Skeletal muscle tissue (tissue), 4 donors: Measurements from ENCODE around the gene CDX1. TPM values are rescaled to one million over a fixed set of nuclear protein-coding genes. Genes with fewer than 3 reads are reported as not detected.

ENCODE experiments used
- H3K27ac ChIP-seq: one replicate; pipeline ENCODE4 v1.7.0; 2013; ENCODE audit warnings: mild to moderate bottlenecking, low read depth, low read length, inconsistent platforms
- H3K27me3 ChIP-seq, 3 donors: one replicate each; pipeline ENCODE4 v1.7.0; 2013; ENCODE audit warnings: low read length in 3 of 3; ENCODE audit not compliant: control insufficient read depth in 3 of 3, insufficient read depth in 3 of 3
- H3K36me3 ChIP-seq, 3 donors: one replicate each; pipeline ENCODE4 v1.7.0; 2013; ENCODE audit warnings: low read length in 3 of 3; ENCODE audit not compliant: control insufficient read depth in 3 of 3, insufficient read depth in 3 of 3
- H3K4me1 ChIP-seq, 3 donors: one replicate each; pipeline ENCODE4 v1.7.0; 2013; ENCODE audit warnings: low read length in 3 of 3, mild to moderate bottlenecking in 3 of 3; ENCODE audit not compliant: control insufficient read depth in 3 of 3, insufficient read depth in 3 of 3
- H3K4me3 ChIP-seq, 3 donors: one replicate each; pipeline ENCODE4 v1.7.0; 2013; ENCODE audit warnings: low read length in 3 of 3
- H3K9ac ChIP-seq, 3 donors: one replicate each; pipeline ENCODE4 v1.7.0; 2013; ENCODE audit warnings: low read length in 3 of 3, mild to moderate bottlenecking in 3 of 3, moderate library complexity in 2 of 3, low read depth in 1 of 3
- H3K9me3 ChIP-seq, 3 donors: one replicate each; pipeline ENCODE4 v1.7.0; 2013; ENCODE audit warnings: low read length in 3 of 3; ENCODE audit not compliant: control insufficient read depth in 3 of 3
- total RNA-seq: library from RNA; depleted of rRNA; stranded (reverse); fragments of >200 nt; gene quantifications from one replicate; pipeline ENCODE4 v1.2.3, GENCODE V29; 2014
- donor health status: Osteomylitis.

The CDX1 gene
- total RNA-seq: not detected

DNA sequence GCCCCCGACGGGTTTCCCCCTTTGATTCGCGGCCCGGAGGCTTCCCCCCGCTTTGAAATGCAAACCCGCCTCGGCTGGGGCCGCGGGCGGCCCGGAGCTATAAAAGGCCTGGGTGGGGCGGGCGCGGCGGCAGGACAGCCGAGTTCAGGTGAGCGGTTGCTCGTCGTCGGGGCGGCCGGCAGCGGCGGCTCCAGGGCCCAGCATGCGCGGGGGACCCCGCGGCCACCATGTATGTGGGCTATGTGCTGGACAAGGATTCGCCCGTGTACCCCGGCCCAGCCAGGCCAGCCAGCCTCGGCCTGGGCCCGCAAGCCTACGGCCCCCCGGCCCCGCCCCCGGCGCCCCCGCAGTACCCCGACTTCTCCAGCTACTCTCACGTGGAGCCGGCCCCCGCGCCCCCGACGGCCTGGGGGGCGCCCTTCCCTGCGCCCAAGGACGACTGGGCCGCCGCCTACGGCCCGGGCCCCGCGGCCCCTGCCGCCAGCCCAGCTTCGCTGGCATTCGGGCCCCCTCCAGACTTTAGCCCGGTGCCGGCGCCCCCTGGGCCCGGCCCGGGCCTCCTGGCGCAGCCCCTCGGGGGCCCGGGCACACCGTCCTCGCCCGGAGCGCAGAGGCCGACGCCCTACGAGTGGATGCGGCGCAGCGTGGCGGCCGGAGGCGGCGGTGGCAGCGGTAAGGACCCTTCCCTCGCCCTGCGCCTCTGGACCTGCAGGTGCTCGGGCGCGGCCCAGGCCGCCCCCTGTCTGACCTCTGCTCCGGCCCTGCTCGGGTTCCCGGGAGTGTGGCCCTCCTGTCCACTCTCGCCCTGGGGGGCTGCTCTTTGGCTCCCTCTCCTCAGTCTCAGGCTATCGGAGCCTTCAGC, at the start of gene CDX1:
Gene CDX1, plus strand, starts transcription at position 129 of the 862 bp plus-strand sequence. Its CDS starts 99 bp downstream, at position 228.
- H3K4me1 ChIP-seq: peaks cover 24 to 30% (median 29%) of the 10 kb centered on the region in 3 donors
- no peaks in the 10 kb centered on the region for H3K36me3 ChIP-seq
- no peaks in the 10 kb centered on the region for H3K9me3 ChIP-seq
- no peak within 1 kb of the TSS for H3K4me3 ChIP-seq
- no peak within 1 kb of the TSS for H3K9ac ChIP-seq
- H3K27ac ChIP-seq: no peak within 1 kb of the TSS
- peaks cover 3 to 10% (median 4%) of the 10 kb centered on the region in 3 donors for H3K27me3 ChIP-seq

DNA sequence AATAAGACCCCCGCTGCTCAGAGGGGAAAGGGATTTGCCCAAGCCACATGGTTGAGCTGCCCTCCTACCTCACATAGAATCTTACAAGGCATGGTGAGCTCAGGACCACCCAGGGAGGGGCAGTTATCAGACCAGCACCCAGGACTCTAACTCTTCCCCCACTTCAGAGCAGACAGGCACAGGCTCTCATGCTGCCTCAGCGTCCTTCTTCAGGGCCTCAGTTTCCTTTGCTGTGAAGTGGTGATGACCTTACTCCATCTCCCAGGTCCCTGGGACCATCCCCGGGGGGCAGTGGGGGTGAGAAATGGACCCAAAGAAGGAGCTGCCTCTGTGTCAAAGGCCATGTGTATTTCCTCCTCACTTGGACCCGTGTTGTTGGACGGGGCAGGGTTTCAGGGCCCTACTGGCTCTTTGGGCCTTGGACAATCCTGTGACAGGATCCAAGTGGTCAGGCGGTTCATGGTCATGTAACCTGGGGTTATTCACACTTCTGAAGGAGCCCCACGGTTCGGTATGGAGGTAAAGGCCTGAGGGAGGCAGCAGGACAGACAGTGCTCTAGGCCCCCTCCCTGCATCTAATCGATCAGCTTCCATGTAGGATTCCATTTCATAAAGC, 48.5 kb upstream of the CDX1 start:
- H3K9ac ChIP-seq: no peak overlapping the region
- H3K36me3 ChIP-seq: peaks cover 14 to 26% (median 20%) of the 10 kb centered on the region in 3 donors
- H3K27ac ChIP-seq: no peak overlapping the region
- H3K4me3 ChIP-seq: no peak overlapping the region
- H3K9me3 ChIP-seq: no peaks in the 10 kb centered on the region
- H3K4me1 ChIP-seq: peaks cover 0 to 18% (median 16%) of the 10 kb centered on the region in 3 donors
- no peaks in the 10 kb centered on the region for H3K27me3 ChIP-seq

DNA sequence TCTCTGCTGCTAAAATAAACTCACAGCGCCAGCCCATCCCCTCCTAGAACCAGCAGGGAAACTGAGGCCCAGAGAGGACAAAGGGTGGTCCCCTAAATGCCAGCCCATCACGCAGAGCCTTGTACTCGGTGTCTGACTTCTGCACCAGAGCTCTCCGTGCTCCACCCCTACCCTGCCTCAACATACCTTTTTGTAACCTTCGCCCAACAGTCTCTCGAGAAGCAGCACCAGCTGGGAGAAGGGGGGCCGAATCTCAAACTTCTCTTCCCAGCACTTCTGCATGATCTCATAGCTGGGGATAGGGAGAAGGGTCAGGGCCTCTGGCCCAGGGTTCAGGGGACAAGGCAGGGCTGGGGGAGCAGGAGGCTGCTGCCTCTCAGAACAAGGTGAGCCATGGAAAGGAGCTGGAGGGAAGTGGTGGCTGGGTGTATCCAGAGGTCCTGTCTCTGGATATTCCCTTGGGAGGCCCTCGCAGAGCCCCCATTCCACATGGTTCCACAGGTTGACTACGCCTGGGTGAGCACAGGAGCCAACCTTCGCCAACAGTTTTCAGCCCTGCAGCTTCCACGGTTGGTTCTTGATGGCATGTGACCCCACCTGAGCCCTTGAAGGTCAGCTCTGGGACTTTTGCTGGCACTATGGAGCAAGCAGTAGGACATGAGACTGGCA, 47.9 kb upstream of the CDX1 start:
- H3K9me3 ChIP-seq: no peaks in the 10 kb centered on the region
- no peak overlapping the region for H3K9ac ChIP-seq
- no peak overlapping the region for H3K4me3 ChIP-seq
- H3K27ac ChIP-seq: no peak overlapping the region
- H3K4me1 ChIP-seq: peaks cover 0 to 15% (median 12%) of the 10 kb centered on the region in 3 donors
- H3K36me3 ChIP-seq: peaks cover 14 to 27% (median 22%) of the 10 kb centered on the region in 3 donors
- H3K27me3 ChIP-seq: no peaks in the 10 kb centered on the region

GRCh38 chr5:150119421-150120061, 47.0 kb upstream of the CDX1 start:
- H3K4me3 ChIP-seq: no peak overlapping the region
- H3K9ac ChIP-seq: no peak overlapping the region
- H3K36me3 ChIP-seq: peaks cover 14 to 27% (median 26%) of the 10 kb centered on the region in 3 donors
- peaks cover 0 to 12% (median 12%) of the 10 kb centered on the region in 3 donors for H3K4me1 ChIP-seq
- no peak overlapping the region for H3K27ac ChIP-seq
- H3K27me3 ChIP-seq: no peaks in the 10 kb centered on the region
- no peaks in the 10 kb centered on the region for H3K9me3 ChIP-seq

GRCh38 chr5:150120062-150120441, 46.5 kb upstream of the CDX1 start:
- no peaks in the 10 kb centered on the region for H3K9me3 ChIP-seq
- H3K27me3 ChIP-seq: no peaks in the 10 kb centered on the region
- H3K27ac ChIP-seq: no peak overlapping the region
- H3K4me3 ChIP-seq: no peak overlapping the region
- peaks cover 0 to 12% (median 12%) of the 10 kb centered on the region in 3 donors for H3K4me1 ChIP-seq
- peaks cover 14 to 29% (median 24%) of the 10 kb centered on the region in 3 donors for H3K36me3 ChIP-seq
- H3K9ac ChIP-seq: no peak overlapping the region

GRCh38 chr5:150120617-150121447, 45.7 kb upstream of the CDX1 start:
- no peak overlapping the region for H3K4me3 ChIP-seq
- peaks cover 0 to 12% (median 12%) of the 10 kb centered on the region in 3 donors for H3K4me1 ChIP-seq
- H3K27me3 ChIP-seq: no peaks in the 10 kb centered on the region
- H3K9ac ChIP-seq: no peak overlapping the region
- H3K9me3 ChIP-seq: no peaks in the 10 kb centered on the region
- H3K27ac ChIP-seq: no peak overlapping the region
- H3K36me3 ChIP-seq: peaks cover 14 to 37% (median 27%) of the 10 kb centered on the region in 3 donors

- no peak overlapping the region for H3K9ac ChIP-seq
- H3K9me3 ChIP-seq: no peaks in the 10 kb centered on the region
- no peaks in the 10 kb centered on the region for H3K27me3 ChIP-seq
- H3K4me1 ChIP-seq: peaks cover 0 to 12% (median 12%) of the 10 kb centered on the region in 3 donors
- no peak overlapping the region for H3K27ac ChIP-seq
- peaks cover 14 to 42% (median 31%) of the 10 kb centered on the region in 3 donors for H3K36me3 ChIP-seq
- no peak overlapping the region for H3K4me3 ChIP-seq
These were observed 45.0 kb upstream of the CDX1 start for GRCh38 chr5:150121448-150122157.

DNA sequence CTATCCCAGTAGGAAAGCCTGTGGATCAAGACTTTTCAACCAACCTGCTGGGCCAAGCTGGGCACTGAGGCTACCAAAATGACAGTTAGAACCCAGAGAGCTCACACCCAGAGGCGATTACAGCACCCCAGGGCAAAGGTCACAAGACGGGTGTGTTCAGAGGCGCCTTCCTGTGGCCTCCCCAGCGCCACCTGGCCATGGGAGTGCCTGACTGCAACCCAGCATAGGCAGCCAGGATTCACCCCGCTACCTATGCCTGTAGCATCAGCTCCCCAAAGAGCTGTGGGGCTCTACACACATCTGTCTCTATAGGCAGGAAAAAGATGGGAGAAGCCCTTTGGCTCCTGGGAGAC, 44.4 kb upstream of the CDX1 start:
- Histone ChIP-seq H3K4me3 (no peak overlapping the region), H3K4me1 (peaks cover 0 to 12% (median 12%) of the 10 kb centered on the region in 3 donors), H3K27me3 (no peaks in the 10 kb centered on the region), H3K9me3 (no peaks in the 10 kb centered on the region), H3K36me3 (peaks cover 14 to 47% (median 31%) of the 10 kb centered on the region in 3 donors), H3K27ac (no peak overlapping the region), H3K9ac (no peak overlapping the region)
